B cell (primary cell): ENCODE results near the gene FFAR4. TPM values are rescaled to one million over a fixed set of nuclear protein-coding genes. Genes with fewer than 3 reads are reported as not detected.

ENCODE experiments used
- ATAC-seq: fragments of 200-7000 bp; cut with Tn5 transposase; one replicate; pipeline ENCODE4 v1.10.0; 2021; ENCODE audit warnings: low read depth, mild to moderate bottlenecking, moderate number of reproducible peaks, moderate library complexity
- CTCF ChIA-PET: fragments of 350-600 bp; sonication (Branson Sonifier 250); formaldehyde crosslinking; loops from one replicate; lab custom pipeline; 2021; ENCODE audit warnings: antibody characterized with exemption, inconsistent platforms; lab: Charles Lee
- POLR2A ChIA-PET: fragments of 350-600 bp; sonication (Branson Sonifier 250); formaldehyde crosslinking; loops from one replicate; lab custom pipeline; 2021; ENCODE audit warnings: antibody characterized with exemption; lab: Charles Lee
- DNase-seq: peaks from one replicate; pipeline ENCODE4 v3.0.0; 2013
- H2AFZ ChIP-seq: 2 replicates; pipeline ENCODE4 v1.6.1; 2012; ENCODE audit warnings: mild to moderate bottlenecking, low read depth, low read length; ENCODE audit not compliant: insufficient read depth, poor library complexity, severe bottlenecking
- H3K27ac ChIP-seq, 2 donors: 1 replicate in 1 of 2; 2 replicates in 1 of 2; pipeline ENCODE4 v1.5.1; 2012 to 2013; ENCODE audit warnings: low read length in 2 of 2, mild to moderate bottlenecking in 2 of 2, moderate library complexity in 1 of 2
- H3K27me3 ChIP-seq, 4 experiments: fragments of 200-600 bp in 1 of 4; sonication (generic) in 1 of 4; replicated peaks in 1 of 4; 1 replicate in 2 of 4; 2 replicates in 2 of 4; pipeline versions ENCODE4 v1.6.1 to v1.7.0; 2013 to 2016; ENCODE audit warnings: low read length in 3 of 4, mild to moderate bottlenecking in 2 of 4, mixed read lengths in 1 of 4, moderate library complexity in 1 of 4; ENCODE audit not compliant: insufficient read depth in 4 of 4, control insufficient read depth in 3 of 4; ENCODE audit errors: control extremely low read depth in 1 of 4
- H3K36me3 ChIP-seq, 2 experiments: replicated peaks in 1 of 2; 1 replicate in 1 of 2; 2 replicates in 1 of 2; pipeline versions ENCODE4 v1.6.1 to v1.7.1; 2013; ENCODE audit warnings: low read length in 1 of 2; ENCODE audit not compliant: insufficient read depth in 2 of 2, control insufficient read depth in 1 of 2; ENCODE audit errors: control extremely low read depth in 1 of 2, extremely low read depth in 1 of 2
- H3K4me1 ChIP-seq, 2 donors: fragments of 200-600 bp in 1 of 2; sonication (generic) in 1 of 2; 1 replicate in 1 of 2; 2 replicates in 1 of 2; pipeline versions ENCODE4 v1.5.1 to v1.6.1; 2013 to 2017; ENCODE audit warnings: low read length in 2 of 2; ENCODE audit not compliant: control insufficient read depth in 2 of 2, insufficient read depth in 2 of 2
- H3K4me2 ChIP-seq: replicated peaks from 2 replicates; pipeline ENCODE3; 2012; ENCODE audit warnings: mild to moderate bottlenecking, low read depth, low read length; ENCODE audit not compliant: poor library complexity, severe bottlenecking
- H3K4me3 ChIP-seq, 5 experiments: fragments of 200-600 bp in 1 of 5; sonication (generic) in 1 of 5; 1 replicate in 3 of 5; 2 replicates in 2 of 5; pipeline versions ENCODE4 v1.5.1 to v1.7.0; 2011 to 2016; ENCODE audit warnings: low read length in 4 of 5, mild to moderate bottlenecking in 4 of 5, low read depth in 2 of 5, control low read depth in 1 of 5, moderate library complexity in 1 of 5; ENCODE audit not compliant: insufficient read depth in 1 of 5; ENCODE audit errors: control extremely low read depth in 1 of 5, extremely low read depth in 1 of 5
- H3K79me2 ChIP-seq: fragments of 200-600 bp; sonication (generic); one replicate; pipeline ENCODE4 v1.6.0; 2016; ENCODE audit warnings: low read length; ENCODE audit not compliant: control insufficient read depth, insufficient read depth
- H3K9ac ChIP-seq: fragments of 200-600 bp; sonication (generic); 2 replicates; pipeline ENCODE4 v1.6.1; 2017; ENCODE audit warnings: mild to moderate bottlenecking, low read length, moderate library complexity
- H3K9me3 ChIP-seq, 3 donors: one replicate each; pipeline versions ENCODE4 v1.6.1 to v1.7.1; 2013; ENCODE audit warnings: low read length in 2 of 3; ENCODE audit not compliant: control insufficient read depth in 2 of 3, insufficient read depth in 1 of 3; ENCODE audit errors: control extremely low read depth in 1 of 3
- H4K20me1 ChIP-seq: 2 replicates; pipeline ENCODE4 v1.6.0; 2012; ENCODE audit warnings: mild to moderate bottlenecking, low read length; ENCODE audit not compliant: insufficient read depth, control insufficient read depth, poor library complexity, severe bottlenecking
- H3K27ac Mint-ChIP-seq: one replicate; pipeline ENCODE4 v1.8.0; 2021; ENCODE audit warnings: mixed read lengths
- H3K27me3 Mint-ChIP-seq: one replicate; pipeline ENCODE4 v1.8.0; 2021; ENCODE audit warnings: mixed read lengths
- H3K4me1 Mint-ChIP-seq: one replicate; pipeline ENCODE4 v1.8.0; 2021; ENCODE audit warnings: mixed read lengths
- H3K4me3 Mint-ChIP-seq: one replicate; pipeline ENCODE4 v1.8.0; 2021; ENCODE audit warnings: mixed read lengths
- H3K9me3 Mint-ChIP-seq: one replicate; pipeline ENCODE4 v1.8.0; 2022; ENCODE audit warnings: mixed read lengths; ENCODE audit not compliant: insufficient read depth
- CTCF ChIP-seq: fragments of 200-600 bp; IDR thresholded peaks from one replicate; pipeline ENCODE4 v1.8.0; 2022; ENCODE audit warnings: antibody characterized with exemption, mild to moderate bottlenecking
- EZH2 ChIP-seq: IDR thresholded peaks from 2 replicates; pipeline ENCODE4 v1.6.1; 2012; ENCODE audit warnings: borderline replicate concordance, low read depth, mild to moderate bottlenecking, moderate library complexity, low read length; ENCODE audit not compliant: insufficient read depth, poor library complexity, severe bottlenecking
- WGBS: methylation state at CpG from one replicate; pipeline ENCODE4 v1.1.5; 2013; ENCODE audit warnings: missing lambda C conversion rate; ENCODE audit not compliant: insufficient coverage; 5-methylcytosine and 5-hydroxymethylcytosine counted together
- intact Hi-C: fragments of 100-400 bp; cut with micrococcal nuclease; formaldehyde crosslinking; loops from one replicate; pipeline ENCODE4 v1.10.0; 2022
- polyA plus RNA-seq: library from polyadenylated mRNA; depleted of rRNA; stranded (reverse); fragments of >200 nt; gene quantifications from 2 replicates; pipeline ENCODE4 v1.2.3, GENCODE V29; 2012
- total RNA-seq, 2 donors: library from RNA; stranded (reverse); fragments of 120-200 nt in 1 of 2; gene quantifications; 1 replicate in 1 of 2; 2 replicates in 1 of 2; pipeline versions ENCODE4 v1.2.3 to v1.2.4, GENCODE V29; 2013 to 2022

FFAR4 gene
- total and polyA plus RNA-seq, 2 donors (not counting 1 experiment from before 2014, with no cell fraction given): not detected

GRCh38 chr10:93608421-93608820 lies 42.0 kb downstream of the FFAR4 start:
- ChIA-PET CTCF (interaction anchor here (1.3 kb wide), 1 partner anchor 9 kb away, joined by 3 read pairs; no protein-coding TSS in a partner anchor), POLR2A (no interaction called here)
- Histone ChIP-seq H3K27me3 (peaks cover 0 to 10% (median 2%) of the 10 kb centered on the region in 4 experiments), H2AFZ (no peak overlapping the region), H3K27ac (no peak overlapping the region), H3K36me3 (no peaks in the 10 kb centered on the region), H3K9me3 (peaks cover 0 to 7% (median 3%) of the 10 kb centered on the region in 3 donors), H3K4me2 (no peak overlapping the region), H4K20me1 (no peaks in the 10 kb centered on the region), H3K4me1 (no peaks in the 10 kb centered on the region), H3K9ac (no peak overlapping the region), H3K4me3 (no peak overlapping the region), H3K79me2 (no peaks in the 10 kb centered on the region)
- no peak for ATAC-seq
- H3K4me3 Mint-ChIP-seq: no peak overlapping the region
- H3K4me1 Mint-ChIP-seq: no peaks in the 10 kb centered on the region
- H3K9me3 Mint-ChIP-seq: peaks cover 3% of the 10 kb centered on the region
- no peak for DNase-seq
- no peak overlapping the region for H3K27ac Mint-ChIP-seq
- no CpG with 5 or more reads among the region's 3 CpGs for WGBS
- no peak for TF ChIP-seq CTCF
- no peak for TF ChIP-seq EZH2
- intact Hi-C loops: no loop called here
- peaks cover 40% of the 10 kb centered on the region for H3K27me3 Mint-ChIP-seq

- ATAC-seq: no peak
- Histone ChIP-seq H3K9ac (no peak within 1 kb of the TSS), H4K20me1 (no peaks in the 10 kb centered on the region), H3K4me2 (no peak within 1 kb of the TSS), H3K4me3 (no peak within 1 kb of the TSS), H3K4me1 (peaks cover 8 to 11% of the 10 kb centered on the region in 2 donors), H3K27me3 (peaks cover 0 to 3% (median 0%) of the 10 kb centered on the region in 4 experiments), H2AFZ (no peak within 1 kb of the TSS), H3K27ac (no peak within 1 kb of the TSS), H3K79me2 (no peaks in the 10 kb centered on the region), H3K36me3 (no peaks in the 10 kb centered on the region), H3K9me3 (peaks cover 0 to 6% (median 1%) of the 10 kb centered on the region in 3 donors)
- Mint-ChIP-seq H3K9me3 (peaks cover under 1% of the 10 kb centered on the region), H3K27me3 (peaks cover 20% of the 10 kb centered on the region), H3K4me1 (peaks cover 13% of the 10 kb centered on the region), H3K4me3 (no peak within 1 kb of the TSS), H3K27ac (no peak within 1 kb of the TSS)
- WGBS: 94% methylated on average over 4 of the region's 6 CpGs
- TF ChIP-seq EZH2 (no peak), CTCF (no peak)
- ChIA-PET POLR2A (no interaction called here), CTCF (no interaction called here)
- no peak for DNase-seq
- intact Hi-C loops: no loop called here
Observed at GRCh38 chr10:93612311-93612710, 45.8 kb downstream of the FFAR4 start, which contains the start of gene PDE6C. PDE6C (plus strand) TSS chr10:93612537; CDS start chr10:93612726, 189 bp downstream.
